Left ventricle myocardium inferior (tissue), 1 donor: ENCODE results near the gene ARL15. TPM values are rescaled to one million over a fixed set of nuclear protein-coding genes. Genes with fewer than 3 reads are reported as not detected.

Experiments
- DNase-seq: peaks from one replicate; pipeline ENCODE4 v3.0.0-alpha.2; 2020
- H3K27ac ChIP-seq: fragments of 200-600 bp; replicated peaks from 2 replicates; pipeline ENCODE4 v1.8.0; 2021
- H3K27me3 ChIP-seq: fragments of 200-600 bp; 2 replicates; pipeline ENCODE4 v1.8.0; 2021; ENCODE audit warnings: low read depth
- H3K36me3 ChIP-seq: fragments of 200-600 bp; 2 replicates; pipeline ENCODE4 v1.8.0; 2021
- H3K4me1 ChIP-seq: fragments of 200-600 bp; 2 replicates; pipeline ENCODE4 v1.8.0; 2021
- H3K4me3 ChIP-seq: fragments of 200-600 bp; 2 replicates; pipeline ENCODE4 v1.8.0; 2021; ENCODE audit warnings: mild to moderate bottlenecking, moderate library complexity
- H3K9me3 ChIP-seq: fragments of 200-600 bp; replicated peaks from 2 replicates; pipeline ENCODE4 v1.8.0; 2021
- CTCF ChIP-seq: fragments of 200-600 bp; IDR thresholded peaks from 2 replicates; pipeline ENCODE4 v1.8.0; 2021; ENCODE audit warnings: antibody characterized with exemption, mild to moderate bottlenecking, borderline replicate concordance
- intact Hi-C: fragments of 100-400 bp; cut with micrococcal nuclease; formaldehyde crosslinking; loops from one replicate; pipeline ENCODE4 v1.11.0; 2022
- total RNA-seq: library from RNA; stranded (reverse); fragmentation: NEBNext Ultra II Directional; extraction: Animal tissue kit (Norgen Biotek cat#: 25700); gene quantifications from one replicate; pipeline ENCODE4 v1.2.1, GENCODE V29; 2021
- donor health status: DM: no; HTN: yes; CAD: no; lungs with severe emphysema.

The ARL15 gene
- total RNA-seq, 1 donor from 2014 or later = 18.2 TPM

GRCh38 chr5:53879708-53880323 is 430.6 kb downstream of the ARL15 start:
- H3K36me3 ChIP-seq = no peaks in the 10 kb centered on the region
- no peak for DNase-seq
- intact Hi-C loops = loop anchor here (10.0 kb wide), 1 partner anchor 405 kb away; no protein-coding TSS in a partner anchor
- TF ChIP-seq CTCF = no peak
- no peak overlapping the region for H3K27ac ChIP-seq
- no peaks in the 10 kb centered on the region for H3K27me3 ChIP-seq
- no peaks in the 10 kb centered on the region for H3K9me3 ChIP-seq
- H3K4me3 ChIP-seq = no peak overlapping the region
- H3K4me1 ChIP-seq = no peaks in the 10 kb centered on the region

GRCh38 chr5:53878015-53878414 is 432.4 kb downstream of the ARL15 start:
- no peaks in the 10 kb centered on the region for H3K27me3 ChIP-seq
- DNase-seq = no peak
- H3K27ac ChIP-seq = no peak overlapping the region
- H3K4me3 ChIP-seq = no peak overlapping the region
- no peak for TF ChIP-seq CTCF
- intact Hi-C loops = loop anchor here (10.0 kb wide), 1 partner anchor 403 kb away; no protein-coding TSS in a partner anchor
- H3K9me3 ChIP-seq = no peaks in the 10 kb centered on the region
- no peaks in the 10 kb centered on the region for H3K36me3 ChIP-seq
- H3K4me1 ChIP-seq = no peaks in the 10 kb centered on the region

GRCh38 chr5:53877243-53877642 is 433.1 kb downstream of the ARL15 start:
- intact Hi-C loops = loop anchor here (10.0 kb wide), 1 partner anchor 402 kb away; no protein-coding TSS in a partner anchor

GRCh38 chr5:53874409-53874808 is 436.0 kb downstream of the ARL15 start:
- H3K36me3 ChIP-seq = no peaks in the 10 kb centered on the region
- intact Hi-C loops = loop anchor here (10.0 kb wide), 1 partner anchor 400 kb away; no protein-coding TSS in a partner anchor
- no peak overlapping the region for H3K4me3 ChIP-seq
- DNase-seq = no peak
- no peaks in the 10 kb centered on the region for H3K27me3 ChIP-seq
- no peaks in the 10 kb centered on the region for H3K9me3 ChIP-seq
- no peak for TF ChIP-seq CTCF
- no peaks in the 10 kb centered on the region for H3K4me1 ChIP-seq
- no peak overlapping the region for H3K27ac ChIP-seq

More at GRCh38 chr5:53877243-53877642, 433.1 kb downstream of the ARL15 start:
- TF ChIP-seq CTCF = no peak
- Histone ChIP-seq H3K27ac (no peak overlapping the region), H3K9me3 (no peaks in the 10 kb centered on the region), H3K4me3 (no peak overlapping the region), H3K36me3 (no peaks in the 10 kb centered on the region), H3K4me1 (no peaks in the 10 kb centered on the region), H3K27me3 (no peaks in the 10 kb centered on the region)
- no peak for DNase-seq

GRCh38 chr5:53873235-53873634 is 437.1 kb downstream of the ARL15 start:
- no peaks in the 10 kb centered on the region for H3K27me3 ChIP-seq
- H3K4me1 ChIP-seq = no peaks in the 10 kb centered on the region
- no peak for DNase-seq
- H3K27ac ChIP-seq = no peak overlapping the region
- no peaks in the 10 kb centered on the region for H3K9me3 ChIP-seq
- intact Hi-C loops = loop anchor here (10.0 kb wide), 1 partner anchor 398 kb away; no protein-coding TSS in a partner anchor
- no peak overlapping the region for H3K4me3 ChIP-seq
- TF ChIP-seq CTCF = no peak
- H3K36me3 ChIP-seq = no peaks in the 10 kb centered on the region
